Gastrocnemius medialis (tissue), 4 donors: ENCODE data around the gene ZMYND11. TPM values are rescaled to one million over a fixed set of nuclear protein-coding genes. Genes with fewer than 3 reads are reported as not detected.

Experiments used
- ATAC-seq, 2 donors: fragments of 150-250 bp; one replicate each; pipeline ENCODE4 v1.9.1; 2016
- DNase-seq, 2 donors: peaks; one replicate each; pipeline ENCODE4 v3.0.0-alpha.2; 2019
- H3K27ac ChIP-seq, 4 donors: fragments of 200-600 bp; sonication (generic); 1 replicate in 1 of 4; 2 replicates in 3 of 4; pipeline ENCODE4 v1.5.1; 2016 to 2018; ENCODE audit warnings: mild to moderate bottlenecking in 2 of 4, moderate library complexity in 1 of 4
- H3K27me3 ChIP-seq, 3 donors: fragments of 200-600 bp; sonication (generic) in 2 of 3; 1 replicate in 1 of 3; 2 replicates in 2 of 3; pipeline versions ENCODE4 v1.5.1 to v1.6.0; 2016 to 2019; ENCODE audit warnings: mild to moderate bottlenecking in 1 of 3, moderate library complexity in 1 of 3
- H3K36me3 ChIP-seq, 2 donors: fragments of 200-600 bp; sonication (generic) in 1 of 2; one replicate each; pipeline ENCODE4 v1.5.1; 2017 to 2018
- H3K4me1 ChIP-seq, 2 donors: fragments of 200-600 bp; sonication (generic) in 1 of 2; one replicate each; pipeline ENCODE4 v1.5.1; 2016 to 2017; ENCODE audit warnings: mild to moderate bottlenecking in 2 of 2
- H3K4me3 ChIP-seq, 4 donors: fragments of 200-600 bp; sonication (generic) in 3 of 4; 1 replicate in 1 of 4; 2 replicates in 3 of 4; pipeline ENCODE4 v1.5.1; 2016 to 2019; ENCODE audit warnings: mild to moderate bottlenecking in 2 of 4
- H3K9me3 ChIP-seq, 3 donors: fragments of 200-600 bp; sonication (generic) in 2 of 3; 1 replicate in 1 of 3; 2 replicates in 2 of 3; pipeline ENCODE4 v1.5.1; 2016 to 2019
- CTCF ChIP-seq, 5 experiments: fragments of 450-650 bp in 3 of 5; fragments of 200-600 bp in 2 of 5; sonication (generic) in 2 of 5; IDR thresholded peaks in 4 of 5; conservative IDR thresholded peaks in 1 of 5; 1 replicate in 4 of 5; 2 replicates in 1 of 5; pipeline ENCODE4 v1.5.1; 2016 to 2019; ENCODE audit warnings: antibody characterized with exemption in 5 of 5, mild to moderate bottlenecking in 3 of 5, moderate library complexity in 3 of 5
- POLR2A ChIP-seq, 2 donors: fragments of 450-650 bp; IDR thresholded peaks; one replicate each; pipeline ENCODE4 v1.6.1; 2017; ENCODE audit warnings: antibody characterized with exemption in 2 of 2, mild to moderate bottlenecking in 2 of 2, moderate library complexity in 2 of 2
- in situ Hi-C, 4 donors: fragments of 200-750 bp; cut with MboI; loops; one replicate each; pipeline versions ENCODE4 v1.15.0 to v1.8.0; 2017; ENCODE audit warnings: low sequenced_read_pairs in 4 of 4
- intact Hi-C: fragments of 100-400 bp; cut with DNase I; formaldehyde crosslinking; loops from one replicate; pipeline ENCODE4 v1.15.1; 2023; ENCODE audit warnings: low total_unique reads
- total RNA-seq, 4 donors: library from RNA; depleted of rRNA; stranded (reverse); fragments of >200 nt; gene quantifications; one replicate each; pipeline versions ENCODE4 v1.1.0 to v1.2.3, GENCODE V29; 2016

ZMYND11 gene
- total RNA-seq, 4 donors from 2014 or later: 58.3 to 78.0 (median 65.2) TPM

DNA sequence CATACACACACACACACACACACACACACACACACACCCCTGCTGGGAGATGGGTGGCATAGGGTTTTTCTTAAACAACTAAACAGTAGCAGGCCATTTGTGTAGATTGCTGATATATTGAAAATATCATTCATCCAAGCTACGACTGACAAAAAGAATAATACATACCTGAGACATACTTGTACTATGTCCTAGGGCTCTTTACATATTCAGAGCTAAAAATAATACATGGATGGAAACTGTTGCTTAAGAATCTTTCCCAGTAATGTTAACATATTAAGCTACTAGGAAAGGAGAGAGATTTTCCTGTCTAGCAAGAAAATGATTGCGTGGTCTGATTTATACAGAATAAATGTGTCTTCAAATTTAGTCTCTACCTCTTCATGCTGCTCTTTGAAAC lies 46.0 kb upstream of the ZMYND11 start:
- H3K36me3 ChIP-seq: no peaks in the 10 kb centered on the region
- intact Hi-C loops: no loop called here
- H3K9me3 ChIP-seq: no peaks in the 10 kb centered on the region
- H3K4me3 ChIP-seq: no peak overlapping the region
- no peaks in the 10 kb centered on the region for H3K4me1 ChIP-seq
- H3K27me3 ChIP-seq: no peaks in the 10 kb centered on the region
- in situ Hi-C loops: no loop called here
- ATAC-seq (no peak), DNase-seq (no peak)
- TF ChIP-seq POLR2A (IDR thresholded peaks at IDR 0.05): no peak
- TF ChIP-seq CTCF (IDR thresholded peaks at IDR 0.05 in 4 of 5, conservative IDR thresholded peaks at IDR 0.05 in 1 of 5): no peak
- no peak overlapping the region for H3K27ac ChIP-seq

- Histone ChIP-seq H3K4me3 (no peak overlapping the region), H3K27ac (no peak overlapping the region), H3K36me3 (no peaks in the 10 kb centered on the region), H3K4me1 (no peaks in the 10 kb centered on the region), H3K9me3 (no peaks in the 10 kb centered on the region), H3K27me3 (no peaks in the 10 kb centered on the region)
- no peak for TF ChIP-seq CTCF (IDR thresholded peaks at IDR 0.05 in 4 of 5, conservative IDR thresholded peaks at IDR 0.05 in 1 of 5)
- no peak for TF ChIP-seq POLR2A (IDR thresholded peaks at IDR 0.05)
- ATAC-seq (no peak), DNase-seq (no peak)
- intact Hi-C loops: no loop called here
- in situ Hi-C loops: no loop called here
Observed at GRCh38 chr10:90161-90560, 45.1 kb upstream of the ZMYND11 start.

GRCh38 chr10:91313-91712 lies 43.9 kb upstream of the ZMYND11 start:
- no peak for TF ChIP-seq POLR2A (IDR thresholded peaks at IDR 0.05)
- TF ChIP-seq CTCF (IDR thresholded peaks at IDR 0.05 in 4 of 5, conservative IDR thresholded peaks at IDR 0.05 in 1 of 5): no peak
- DNase-seq: no peak
- intact Hi-C loops (no loop called here), in situ Hi-C loops (no loop called here)
- Histone ChIP-seq H3K27me3 (no peaks in the 10 kb centered on the region), H3K4me3 (no peak overlapping the region), H3K27ac (no peak overlapping the region), H3K4me1 (no peaks in the 10 kb centered on the region), H3K36me3 (no peaks in the 10 kb centered on the region), H3K9me3 (no peaks in the 10 kb centered on the region)
- no peak for ATAC-seq

GRCh38 chr10:92153-92552 lies 43.1 kb upstream of the ZMYND11 start:
- intact Hi-C loops: no loop called here
- no peak overlapping the region for H3K4me3 ChIP-seq
- in situ Hi-C loops: no loop called here
- no peaks in the 10 kb centered on the region for H3K9me3 ChIP-seq
- no peak overlapping the region for H3K27ac ChIP-seq
- ATAC-seq (no peak), DNase-seq (no peak)
- no peak for TF ChIP-seq POLR2A (IDR thresholded peaks at IDR 0.05)
- TF ChIP-seq CTCF (IDR thresholded peaks at IDR 0.05 in 4 of 5, conservative IDR thresholded peaks at IDR 0.05 in 1 of 5): no peak
- no peaks in the 10 kb centered on the region for H3K27me3 ChIP-seq
- H3K36me3 ChIP-seq: no peaks in the 10 kb centered on the region
- no peaks in the 10 kb centered on the region for H3K4me1 ChIP-seq

DNA sequence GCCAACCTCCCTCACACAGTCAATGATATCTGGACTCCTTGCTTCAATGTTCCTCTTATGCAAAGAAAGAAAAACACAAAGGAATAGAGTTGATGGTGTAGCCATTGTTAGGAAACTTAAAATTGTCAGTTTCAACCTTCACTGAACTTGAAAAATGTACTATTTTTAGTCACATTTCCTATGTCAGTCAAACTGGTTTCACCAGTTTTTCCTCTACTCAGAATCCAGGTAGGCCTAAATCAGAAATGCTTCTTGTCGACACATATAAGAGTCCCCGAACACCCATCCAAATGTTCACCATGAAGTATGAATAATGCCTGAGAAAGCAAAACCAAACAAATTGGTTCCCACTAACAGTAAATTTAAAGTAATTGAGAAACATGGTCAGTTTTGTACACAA lies 42.4 kb upstream of the ZMYND11 start:
- no peak overlapping the region for H3K27ac ChIP-seq
- H3K36me3 ChIP-seq: no peaks in the 10 kb centered on the region
- H3K4me3 ChIP-seq: no peak overlapping the region
- no peak for ATAC-seq
- H3K9me3 ChIP-seq: no peaks in the 10 kb centered on the region
- intact Hi-C loops: no loop called here
- no peaks in the 10 kb centered on the region for H3K27me3 ChIP-seq
- DNase-seq: no peak
- no peak for TF ChIP-seq CTCF (IDR thresholded peaks at IDR 0.05 in 4 of 5, conservative IDR thresholded peaks at IDR 0.05 in 1 of 5)
- no peak for TF ChIP-seq POLR2A (IDR thresholded peaks at IDR 0.05)
- in situ Hi-C loops: no loop called here
- H3K4me1 ChIP-seq: no peaks in the 10 kb centered on the region
